PFSK-1 (cell line): ENCODE data around the gene WDR49.

Experiments used
- POLR2AphosphoS5 ChIP-seq: IDR thresholded peaks from 2 replicates; pipeline ENCODE4 v1.6.1; 2012; ENCODE audit warnings: low read depth, mild to moderate bottlenecking, control low read depth, low read length, moderate library complexity
- SIN3A ChIP-seq: IDR thresholded peaks from 2 replicates; pipeline ENCODE4 v1.6.1; 2012; ENCODE audit warnings: mild to moderate bottlenecking, low read length, moderate library complexity, borderline replicate concordance; ENCODE audit not compliant: insufficient read depth

DNA sequence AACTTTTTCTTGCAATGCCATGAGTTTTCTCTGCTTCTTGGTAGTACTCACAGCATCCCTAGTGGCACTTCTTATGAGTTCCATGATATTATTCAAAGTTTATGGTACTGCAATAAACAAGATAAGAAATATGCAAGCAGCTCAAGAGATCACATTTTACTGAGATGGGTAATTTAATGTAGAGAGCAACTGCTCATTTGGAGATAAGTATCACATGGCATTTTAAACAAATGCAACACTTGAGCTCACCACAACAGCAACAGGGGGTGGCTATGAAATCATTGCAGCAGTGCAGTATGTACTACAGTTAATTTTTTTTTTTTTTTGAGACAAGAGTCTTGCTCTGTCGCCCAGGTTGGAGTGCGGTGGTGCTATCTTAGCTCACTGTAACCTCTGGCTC lies 85.1 kb downstream of the WDR49 start:
- TF ChIP-seq SIN3A (no peak), POLR2AphosphoS5 (no peak)
